HepG2 (cell line): Measurements from ENCODE around the gene CRTC2. TPM values are rescaled to one million over a fixed set of nuclear protein-coding genes. Genes with fewer than 3 reads are reported as not detected.
"Not testable (repeated sequence)": the region's sequence is repeated elsewhere in the genome, so short reads cannot be mapped to it uniquely, and the experiment has no call there.

Experiments used
- ATAC-seq: fragments of 200-7000 bp; cut with Tn5 transposase; 3 replicates; pipeline ENCODE4 v1.9.1; 2020; ENCODE audit warnings: mild to moderate bottlenecking, moderate library complexity
- BruUV-seq: library from RNA; stranded (reverse); fragments of 400-500 nt; replicated peaks from 2 replicates; lab custom pipeline; 2021; lab: Mats Ljungman, UMichigan
- CTCF ChIA-PET: fragments of 300-600 bp; formaldehyde crosslinking; extraction: SDS; loops from one replicate; lab custom pipeline; 2021; ENCODE audit warnings: low total read pairs, inconsistent platforms, low intra/inter-chr PET ratio; lab: Yijun Ruan, JAX
- POLR2A ChIA-PET: fragments of 350-600 bp; sonication (Branson Sonifier 250); formaldehyde crosslinking; loops from one replicate; lab custom pipeline; 2020; ENCODE audit warnings: antibody characterized with exemption, inconsistent platforms; lab: Yijun Ruan, JAX
- DNase-seq: peaks from one replicate; pipeline ENCODE4 v3.0.0-alpha.2; 2015; ENCODE audit warnings: low spot score
- FAIRE-seq: peaks from 3 replicates; lab custom pipeline; 2011; peaks lifted over from hg19 to GRCh38; lab: Jason Lieb, UNC
- H2AFZ ChIP-seq: one replicate; pipeline ENCODE4 v1.6.1; 2011; ENCODE audit warnings: low read length, inconsistent platforms
- H3K27ac ChIP-seq: fragments of 300-600 bp; 3 replicates; pipeline ENCODE4 v1.8.0; 2011; ENCODE audit warnings: mixed run types, mild to moderate bottlenecking, mixed read lengths, low read length, inconsistent platforms; ENCODE audit not compliant: insufficient read depth; ENCODE audit errors: extremely low read length
- H3K27me3 ChIP-seq, 2 experiments: fragments of 200-600 bp in 1 of 2; 2 replicates in 1 of 2; 3 replicates in 1 of 2; pipeline versions ENCODE4 v1.6.0 to v1.8.0; 2011; ENCODE audit warnings: low read length in 2 of 2, mild to moderate bottlenecking in 2 of 2, moderate library complexity in 2 of 2, inconsistent platforms in 1 of 2; ENCODE audit not compliant: insufficient read depth in 2 of 2, control insufficient read depth in 1 of 2
- H3K36me3 ChIP-seq, 2 experiments: fragments of 200-600 bp in 1 of 2; replicated peaks in 1 of 2; 2 replicates in 1 of 2; 3 replicates in 1 of 2; pipeline versions ENCODE4 v1.5.1 to v1.8.0; 2011; ENCODE audit warnings: low read length in 2 of 2, inconsistent platforms in 1 of 2; ENCODE audit not compliant: insufficient read depth in 2 of 2, control insufficient read depth in 1 of 2
- H3K4me1 ChIP-seq: 2 replicates; pipeline ENCODE4 v1.5.1; 2012; ENCODE audit warnings: low read length, inconsistent platforms; ENCODE audit not compliant: insufficient read depth
- H3K4me2 ChIP-seq: 2 replicates; pipeline ENCODE4 v1.6.0; 2011; ENCODE audit warnings: low read depth, low read length, inconsistent platforms
- H3K4me3 ChIP-seq, 3 experiments: fragments of 200-600 bp in 1 of 3; sonication (generic), shearing (Covaris generic) in 1 of 3; replicated peaks in 1 of 3; 2 replicates each; pipeline ENCODE4 v1.5.1; 2011 to 2016; ENCODE audit warnings: low read length in 3 of 3, inconsistent platforms in 2 of 3, low read depth in 2 of 3, mild to moderate bottlenecking in 2 of 3, control low read depth in 1 of 3, mixed read lengths in 1 of 3; ENCODE audit not compliant: insufficient read depth in 1 of 3
- H3K79me2 ChIP-seq: one replicate; pipeline ENCODE4 v1.6.1; 2011; ENCODE audit warnings: low read length, inconsistent platforms; ENCODE audit not compliant: insufficient read depth
- H3K9ac ChIP-seq: 2 replicates; pipeline ENCODE4 v1.6.0; 2011; ENCODE audit warnings: mild to moderate bottlenecking, low read depth, low read length, inconsistent platforms; ENCODE audit not compliant: insufficient read depth
- H3K9me3 ChIP-seq: 2 replicates; pipeline ENCODE4 v1.5.1; 2012; ENCODE audit warnings: mild to moderate bottlenecking, low read length
- H4K20me1 ChIP-seq: 2 replicates; pipeline ENCODE4 v1.6.0; 2011; ENCODE audit warnings: inconsistent platforms, mild to moderate bottlenecking, low read length, moderate library complexity; ENCODE audit not compliant: insufficient read depth
- ATF7-NPFF ChIP-seq: sonication (generic); formaldehyde crosslinking; IDR thresholded peaks from 2 replicates; pipeline ENCODE4 v1.8.1; 2023; ENCODE audit warnings: mild to moderate bottlenecking, low read depth, missing genetic modification reagents, moderate library complexity
- KLF13 ChIP-seq: sonication (generic); formaldehyde crosslinking; IDR thresholded peaks from 2 replicates; pipeline ENCODE4 v1.4.0; 2020; ENCODE audit warnings: mild to moderate bottlenecking, missing genetic modification reagents
- WGBS: methylation state at CpG from one replicate; pipeline ENCODE4 v1.1.6; 2017; ENCODE audit warnings: low lambda C conversion rate; 5-methylcytosine and 5-hydroxymethylcytosine counted together
- in situ Hi-C: cut with HindIII; loops from 2 replicates; pipeline ENCODE4 v1.10.0; 2017; ENCODE audit warnings: low pct_unique_long_range_greater_than_20kb; ENCODE audit not compliant: extremely low pct_ligation_motif_present
- intact Hi-C: fragments of 100-400 bp; cut with micrococcal nuclease; formaldehyde crosslinking; loops from one replicate; pipeline ENCODE4 v1.10.0; 2022; ENCODE audit not compliant: unreplicated experiment
- polyA plus RNA-seq, 8 experiments: library from polyadenylated mRNA; depleted of rRNA in 3 of 8; stranded (reverse) in 7 of 8; unstranded in 1 of 8; fragments of >200 nt; fragmentation: Illumina TruSeq in 4 of 8; extraction: Trizol in 4 of 8; gene quantifications; 2 replicates each; pipeline versions ENCODE4 v1.2.1 to v1.2.3, GENCODE V29; 2011 to 2016; ENCODE audit warnings: low read depth in 4 of 8, missing spikeins in 1 of 8, mixed read lengths in 1 of 8; ENCODE audit not compliant: insufficient read depth in 1 of 8
- total RNA-seq, 5 experiments: library from RNA; depleted of rRNA; stranded (reverse); fragments of >200 nt; fragmentation: Illumina TruSeq; extraction: Trizol; gene quantifications; 2 replicates each; pipeline ENCODE4 v1.2.3, GENCODE V29; 2016; ENCODE audit warnings: low read depth in 1 of 5
- TF ChIP-seq, protein P1 (sequence below): sonication (generic); formaldehyde crosslinking; IDR thresholded peaks from 2 replicates; pipeline ENCODE4 v1.9.0; 2021; ENCODE audit warnings: missing genetic modification reagents, borderline replicate concordance

CRTC2 gene
- total and polyA plus RNA-seq, 2 of the 13 experiments (the other 11 are each of a cell fraction or from before 2014, with no cell fraction given): 6.1 to 26.7 TPM

GRCh38 chr1:153912349-153912748 lies 46.1 kb downstream of the CRTC2 start (continued):
- TF ChIP-seq ATF7-NPFF (CRISPR knock-in tag) (no peak), KLF13 (CRISPR knock-in tag) (no peak)
- TF ChIP-seq, protein P1, sequence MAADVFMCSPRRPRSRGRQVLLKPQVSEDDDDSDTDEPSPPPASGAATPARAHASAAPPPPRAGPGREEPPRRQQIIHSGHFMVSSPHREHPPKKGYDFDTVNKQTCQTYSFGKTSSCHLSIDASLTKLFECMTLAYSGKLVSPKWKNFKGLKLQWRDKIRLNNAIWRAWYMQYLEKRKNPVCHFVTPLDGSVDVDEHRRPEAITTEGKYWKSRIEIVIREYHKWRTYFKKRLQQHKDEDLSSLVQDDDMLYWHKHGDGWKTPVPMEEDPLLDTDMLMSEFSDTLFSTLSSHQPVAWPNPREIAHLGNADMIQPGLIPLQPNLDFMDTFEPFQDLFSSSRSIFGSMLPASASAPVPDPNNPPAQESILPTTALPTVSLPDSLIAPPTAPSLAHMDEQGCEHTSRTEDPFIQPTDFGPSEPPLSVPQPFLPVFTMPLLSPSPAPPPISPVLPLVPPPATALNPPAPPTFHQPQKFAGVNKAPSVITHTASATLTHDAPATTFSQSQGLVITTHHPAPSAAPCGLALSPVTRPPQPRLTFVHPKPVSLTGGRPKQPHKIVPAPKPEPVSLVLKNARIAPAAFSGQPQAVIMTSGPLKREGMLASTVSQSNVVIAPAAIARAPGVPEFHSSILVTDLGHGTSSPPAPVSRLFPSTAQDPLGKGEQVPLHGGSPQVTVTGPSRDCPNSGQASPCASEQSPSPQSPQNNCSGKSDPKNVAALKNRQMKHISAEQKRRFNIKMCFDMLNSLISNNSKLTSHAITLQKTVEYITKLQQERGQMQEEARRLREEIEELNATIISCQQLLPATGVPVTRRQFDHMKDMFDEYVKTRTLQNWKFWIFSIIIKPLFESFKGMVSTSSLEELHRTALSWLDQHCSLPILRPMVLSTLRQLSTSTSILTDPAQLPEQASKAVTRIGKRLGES: no peak
- TF ChIP-seq, all 625 proteins: peak for 0

GRCh38 chr1:153910560-153910959 lies 47.9 kb downstream of the CRTC2 start:
- intact Hi-C loops: loop anchor here (10.0 kb wide), 1 partner anchor 86 kb away; no protein-coding TSS in a partner anchor
- H3K4me2 ChIP-seq, ATAC-seq, H3K27ac ChIP-seq, H3K9ac ChIP-seq, H3K36me3 ChIP-seq, CTCF ChIA-PET, H3K4me3 ChIP-seq, H3K9me3 ChIP-seq, H3K27me3 ChIP-seq, DNase-seq, FAIRE-seq, in situ Hi-C loops, H2AFZ ChIP-seq, POLR2A ChIA-PET, BruUV-seq: not testable (repeated sequence)
- Histone ChIP-seq H4K20me1 (peaks cover 14% of the 10 kb centered on the region; the same call in 1 of the 2 replicates), H3K4me1 (peaks cover 18% of the 10 kb centered on the region), H3K79me2 (peaks cover 65% of the 10 kb centered on the region)
- 94% methylated on average over 6 of the region's 6 CpGs for WGBS
